Measurements from ENCODE around the gene IL1RAPL1.

The IL1RAPL1 gene

DNA sequence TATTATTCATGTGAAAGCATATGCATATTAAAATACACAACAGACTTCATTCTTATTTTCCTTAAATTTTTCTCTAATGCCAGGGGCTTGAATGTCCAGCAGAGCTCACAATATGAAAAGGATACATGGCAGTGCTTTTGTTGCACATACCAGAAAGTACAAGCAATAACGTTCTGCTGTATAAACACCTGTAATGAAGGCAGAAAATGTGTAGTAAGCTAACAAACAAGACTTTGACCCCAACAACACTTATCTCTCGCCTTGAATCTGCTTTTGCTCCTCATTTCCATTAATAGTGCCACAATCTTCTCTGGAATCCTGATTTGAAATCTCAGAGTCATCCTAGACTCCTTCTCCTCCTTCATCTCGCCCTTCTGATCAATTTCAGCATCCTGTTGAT is 687.3 kb downstream of the IL1RAPL1 start:
- no peak for TF ChIP-seq CTCF (IDR thresholded peaks at IDR 0.05; ENCODE audit: low read depth, low read length, missing control alignments)
- DNase-seq (ENCODE audit: low read depth) = no peak
- no peak overlapping the region for H3K4me3 ChIP-seq (ENCODE audit: low read depth, low read length)
- in situ Hi-C loops (cut with HindIII; ENCODE audit: low sequenced_read_pairs) = no loop called here

GRCh38 chrX:29275928-29276327 is 688.7 kb downstream of the IL1RAPL1 start:
- TF ChIP-seq CTCF (IDR thresholded peaks at IDR 0.05; ENCODE audit: low read depth, low read length, missing control alignments) = no peak
- in situ Hi-C loops (cut with HindIII; ENCODE audit: low sequenced_read_pairs) = no loop called here
- no peak overlapping the region for H3K4me3 ChIP-seq (ENCODE audit: low read depth, low read length)
- DNase-seq (ENCODE audit: low read depth) = no peak

- TF ChIP-seq CTCF (IDR thresholded peaks at IDR 0.05; ENCODE audit: low read depth, low read length, missing control alignments) = no peak
- in situ Hi-C loops (cut with HindIII; ENCODE audit: low sequenced_read_pairs) = no loop called here
- H3K4me3 ChIP-seq (ENCODE audit: low read depth, low read length) = no peak overlapping the region
- no peak for DNase-seq (ENCODE audit: low read depth)
Measured at GRCh38 chrX:29281078-29281742, 694.0 kb downstream of the IL1RAPL1 start.

GRCh38 chrX:29285664-29286063 is 698.4 kb downstream of the IL1RAPL1 start:
- no peak for DNase-seq (ENCODE audit: low read depth)
- in situ Hi-C loops (cut with HindIII; ENCODE audit: low sequenced_read_pairs) = no loop called here
- H3K4me3 ChIP-seq (ENCODE audit: low read depth, low read length) = no peak overlapping the region
- TF ChIP-seq CTCF (IDR thresholded peaks at IDR 0.05; ENCODE audit: low read depth, low read length, missing control alignments) = no peak

DNA sequence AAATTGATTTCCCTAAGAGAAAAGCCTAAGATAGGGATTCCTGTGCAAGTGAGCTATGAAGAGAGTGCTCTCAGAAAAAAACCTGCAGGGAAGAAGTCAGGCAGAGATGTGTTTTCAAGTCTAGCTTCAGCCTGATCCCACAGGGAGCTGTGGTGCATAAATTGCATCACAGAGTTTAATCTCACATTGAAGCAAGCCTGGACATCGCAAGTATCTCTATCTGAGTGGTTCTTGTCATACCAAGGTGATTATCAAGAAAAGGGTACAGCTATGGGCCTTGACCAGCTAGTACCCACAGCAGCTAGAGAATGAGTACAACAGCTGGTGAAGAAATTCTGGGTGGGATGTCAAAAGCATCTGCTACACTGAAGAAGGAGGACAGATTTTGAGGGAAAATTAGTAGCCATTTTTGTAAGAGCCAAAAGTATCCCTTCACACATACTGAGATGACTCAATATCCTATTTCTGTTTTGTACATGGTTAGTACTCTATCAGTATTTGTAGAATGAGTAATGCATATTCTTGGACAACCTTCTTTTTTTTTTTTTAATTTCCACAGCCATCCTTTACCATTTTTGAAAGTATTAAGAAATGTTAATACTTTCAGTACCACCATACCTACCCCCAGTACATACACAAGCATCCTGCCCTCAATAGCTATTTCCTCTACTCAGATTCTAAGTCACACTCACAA is 708.9 kb downstream of the IL1RAPL1 start:
- DNase-seq (ENCODE audit: low read depth) = no peak

DNA sequence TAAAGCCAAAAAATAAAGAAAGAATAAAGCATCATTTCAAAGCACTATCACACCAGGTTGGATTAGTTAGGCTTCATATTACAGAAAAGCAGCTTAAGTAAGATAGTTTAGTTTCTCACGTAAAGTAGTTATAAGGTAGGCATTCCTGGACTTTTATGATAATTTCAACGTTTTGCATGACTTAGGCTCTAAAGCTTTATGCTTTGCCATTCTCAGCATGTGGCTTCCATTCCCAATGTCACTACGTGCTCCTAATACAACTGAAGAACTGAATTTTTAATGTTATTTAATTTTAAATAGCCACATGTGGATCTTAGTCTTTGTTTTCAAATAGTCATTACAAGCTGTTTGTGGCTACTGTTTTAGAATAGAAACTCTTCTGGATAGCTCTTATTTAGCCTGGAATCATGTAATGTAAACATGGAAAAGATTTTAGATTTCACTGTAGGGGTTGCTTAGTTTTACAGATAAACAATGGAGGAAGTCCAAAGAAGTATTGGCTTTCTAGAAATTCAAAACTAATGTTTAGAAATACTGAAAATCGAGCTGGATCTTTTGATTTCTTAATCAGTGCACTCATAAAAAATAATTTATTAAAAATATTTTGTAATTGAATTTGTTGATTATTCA is 710.0 kb downstream of the IL1RAPL1 start:
- TF ChIP-seq CTCF (IDR thresholded peaks at IDR 0.05; ENCODE audit: low read depth, low read length, missing control alignments) = no peak
- in situ Hi-C loops (cut with HindIII; ENCODE audit: low sequenced_read_pairs) = no loop called here
- no peak for DNase-seq (ENCODE audit: low read depth)
- no peak overlapping the region for H3K4me3 ChIP-seq (ENCODE audit: low read depth, low read length)

More for the DNA sequence above, 708.9 kb downstream of the IL1RAPL1 start:
- TF ChIP-seq CTCF (IDR thresholded peaks at IDR 0.05; ENCODE audit: low read depth, low read length, missing control alignments) = no peak
- no peak overlapping the region for H3K4me3 ChIP-seq (ENCODE audit: low read depth, low read length)
- in situ Hi-C loops (cut with HindIII; ENCODE audit: low sequenced_read_pairs) = no loop called here
